Mucosa of rectum (tissue), 2 donors: Measurements from ENCODE around the gene GSTO2.

Experiments
- H3K27ac ChIP-seq, 2 donors: one replicate each; pipeline ENCODE4 v1.7.0; 2013; ENCODE audit warnings: inconsistent platforms in 2 of 2, low read depth in 2 of 2, low read length in 2 of 2
- H3K27me3 ChIP-seq, 2 donors: one replicate each; pipeline ENCODE4 v1.7.0; 2013; ENCODE audit warnings: low read length in 2 of 2; ENCODE audit not compliant: control insufficient read depth in 2 of 2, insufficient read depth in 2 of 2
- H3K36me3 ChIP-seq, 2 donors: one replicate each; pipeline ENCODE4 v1.7.0; 2013; ENCODE audit warnings: low read length in 2 of 2; ENCODE audit not compliant: control insufficient read depth in 2 of 2, insufficient read depth in 2 of 2
- H3K4me1 ChIP-seq, 2 donors: one replicate each; pipeline ENCODE4 v1.7.0; 2013; ENCODE audit warnings: low read length in 2 of 2, mild to moderate bottlenecking in 1 of 2; ENCODE audit not compliant: control insufficient read depth in 2 of 2, insufficient read depth in 2 of 2
- H3K4me3 ChIP-seq, 2 donors: one replicate each; pipeline ENCODE4 v1.7.0; 2013; ENCODE audit warnings: low read length in 2 of 2
- H3K9ac ChIP-seq, 2 donors: one replicate each; pipeline ENCODE4 v1.7.0; 2013; ENCODE audit warnings: low read length in 2 of 2, low read depth in 1 of 2, mild to moderate bottlenecking in 1 of 2
- H3K9me3 ChIP-seq, 2 donors: one replicate each; pipeline ENCODE4 v1.7.0; 2013; ENCODE audit warnings: low read length in 2 of 2; ENCODE audit not compliant: control insufficient read depth in 2 of 2
- donor health status: healthy.
- donor health status: Normal muscosa, but diverticular disease.

GSTO2 gene

DNA sequence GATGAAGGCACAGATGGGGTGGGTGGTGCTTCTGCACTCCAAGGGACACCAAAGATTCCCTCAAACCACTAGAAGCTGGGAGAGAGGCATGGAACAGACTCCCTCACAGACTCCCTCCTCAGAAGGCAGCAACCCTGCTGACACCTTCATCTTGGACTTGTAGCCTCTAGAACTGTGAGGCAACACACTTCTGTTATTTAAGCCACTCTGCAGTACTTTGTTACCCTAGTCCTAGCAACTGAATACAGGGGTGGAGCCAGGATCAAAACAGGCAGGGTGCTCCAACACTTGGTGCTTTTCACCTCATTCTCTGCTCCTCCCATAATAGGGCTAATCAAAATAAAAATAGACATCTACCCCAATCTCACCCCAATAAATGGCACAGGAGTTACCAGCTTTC lies 16.6 kb upstream of the GSTO2 start:
- no peak overlapping the region for H3K9ac ChIP-seq
- H3K27me3 ChIP-seq: no peaks in the 10 kb centered on the region
- H3K4me3 ChIP-seq: no peak overlapping the region
- H3K36me3 ChIP-seq: peaks cover 0 to under 1% of the 10 kb centered on the region in 2 donors
- H3K27ac ChIP-seq: no peak overlapping the region
- H3K4me1 ChIP-seq: peaks cover 19 to 21% of the 10 kb centered on the region in 2 donors
- no peaks in the 10 kb centered on the region for H3K9me3 ChIP-seq

DNA sequence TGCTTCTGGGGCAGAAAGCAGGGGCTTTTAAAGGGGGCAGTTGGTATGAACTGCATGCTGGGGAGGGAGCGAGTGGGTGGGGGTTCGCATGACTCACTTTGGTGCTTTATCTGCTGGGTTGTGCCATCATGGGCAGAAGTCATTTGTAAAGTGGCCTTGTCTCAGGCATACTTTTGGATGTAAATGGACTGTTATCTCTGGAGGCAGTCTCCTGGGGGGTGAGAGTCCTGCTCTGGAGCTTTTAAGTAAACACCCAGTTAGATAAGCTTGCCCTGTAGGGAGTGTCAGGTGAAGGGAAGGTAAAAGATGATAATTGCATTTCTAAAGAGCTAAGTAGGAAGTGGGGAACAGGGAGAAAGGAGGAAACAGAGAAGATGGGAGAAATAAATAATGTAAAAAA lies 15.9 kb upstream of the GSTO2 start:
- Histone ChIP-seq H3K27ac (no peak overlapping the region), H3K4me3 (no peak overlapping the region), H3K27me3 (no peaks in the 10 kb centered on the region), H3K4me1 (peaks cover 19 to 21% of the 10 kb centered on the region in 2 donors), H3K9ac (no peak overlapping the region), H3K9me3 (no peaks in the 10 kb centered on the region), H3K36me3 (peaks cover 3 to 4% of the 10 kb centered on the region in 2 donors)

DNA sequence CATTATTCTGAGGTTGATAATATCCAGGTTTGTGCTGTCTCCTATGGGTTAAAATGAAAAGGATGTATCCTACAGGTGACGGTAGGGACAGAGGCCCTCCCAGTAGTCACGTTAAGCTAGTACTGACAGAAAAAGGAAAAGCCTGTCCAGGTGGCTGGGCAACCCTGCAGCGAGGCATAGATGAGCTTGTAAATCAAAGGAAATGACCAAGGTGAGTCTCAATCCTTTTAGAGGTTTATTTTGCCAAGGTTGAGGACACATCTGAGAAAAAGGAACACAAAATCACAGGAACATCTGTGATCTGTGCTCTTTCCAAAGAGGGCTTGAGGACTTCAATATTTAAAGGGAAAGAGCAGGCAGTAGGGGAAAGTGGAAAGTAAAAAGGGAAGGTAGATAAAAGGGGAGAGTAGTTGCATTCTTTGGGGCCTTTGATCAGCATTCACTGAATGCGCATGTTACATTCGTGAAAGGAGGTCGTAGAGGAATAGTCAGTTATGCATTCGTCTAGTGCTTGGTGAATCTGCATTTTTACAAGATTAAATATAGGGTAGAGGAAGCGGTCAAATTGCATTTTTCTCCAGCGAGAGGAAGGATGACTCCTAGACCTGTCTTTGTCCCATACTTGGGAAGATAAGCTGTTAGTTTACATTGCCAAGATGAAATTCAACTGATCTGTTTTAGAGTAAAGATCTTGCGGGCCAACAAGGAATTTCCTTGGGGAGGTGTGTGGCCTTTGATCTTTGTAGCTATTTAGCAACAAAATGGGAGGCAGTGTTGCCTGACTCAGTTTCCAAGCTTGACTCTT lies 15.2 kb upstream of the GSTO2 start:
- peak overlapping the region in 1 of 2 donors; percentile 92 for H3K27ac ChIP-seq
- no peaks in the 10 kb centered on the region for H3K9me3 ChIP-seq
- H3K36me3 ChIP-seq: peaks cover 9% of the 10 kb centered on the region in 2 donors
- H3K4me3 ChIP-seq: peak overlapping the region in 1 of 2 donors; percentile 89
- no peaks in the 10 kb centered on the region for H3K27me3 ChIP-seq
- H3K9ac ChIP-seq: peak overlapping the region in 1 of 2 donors; percentile 89
- peaks cover 19 to 21% of the 10 kb centered on the region in 2 donors for H3K4me1 ChIP-seq

DNA sequence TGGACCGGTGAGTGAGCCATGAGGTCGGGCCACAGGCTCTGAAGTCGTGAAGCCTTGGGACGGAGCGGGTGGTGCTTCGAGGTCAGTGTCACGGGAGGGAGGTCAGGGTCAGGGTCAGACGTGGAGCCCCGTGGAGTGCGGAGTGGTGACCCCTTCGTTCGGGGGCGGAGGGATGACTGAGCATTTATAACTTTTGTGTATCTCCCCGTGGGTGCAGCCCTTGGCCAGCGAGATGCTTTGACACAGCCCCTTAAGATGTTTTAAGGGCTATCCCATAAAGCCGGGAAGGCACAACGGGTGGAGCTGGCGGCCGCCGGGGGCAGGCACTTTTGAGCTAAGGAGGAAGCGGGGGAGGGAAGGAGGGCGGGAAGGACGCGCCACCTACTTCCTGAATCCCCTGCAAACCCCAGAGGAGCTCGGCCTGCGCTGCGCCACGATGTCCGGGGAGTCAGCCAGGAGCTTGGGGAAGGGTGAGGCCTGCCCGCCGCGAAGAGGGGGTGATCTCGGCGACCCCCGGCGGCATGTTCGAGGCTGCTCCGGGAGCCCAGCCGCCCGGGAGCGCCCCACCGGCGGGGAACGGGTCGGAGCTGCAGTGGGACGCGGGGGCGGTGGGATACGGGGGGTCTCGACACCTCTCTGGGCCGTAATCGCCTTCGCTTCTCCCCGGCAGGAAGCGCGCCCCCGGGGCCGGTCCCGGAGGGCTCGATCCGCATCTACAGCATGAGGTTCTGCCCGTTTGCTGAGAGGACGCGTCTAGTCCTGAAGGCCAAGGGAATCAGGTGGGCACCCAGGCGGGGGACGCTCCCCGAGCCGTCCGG lies 14.3 kb upstream of the GSTO2 start, which contains the start of gene GSTO1:
TSS of gene GSTO1 (plus strand) at position 400 of the 818 bp plus-strand sequence. CDS start at position 437, 37 bp downstream.
- no peaks in the 10 kb centered on the region for H3K27me3 ChIP-seq
- H3K4me3 ChIP-seq: peak within 1 kb of the TSS; percentile 89 to 90
- H3K9me3 ChIP-seq: no peaks in the 10 kb centered on the region
- H3K4me1 ChIP-seq: peaks cover 19 to 21% of the 10 kb centered on the region in 2 donors
- H3K36me3 ChIP-seq: peaks cover 16 to 17% of the 10 kb centered on the region in 2 donors
- H3K9ac ChIP-seq: peak within 1 kb of the TSS; percentile 89 to 97
- H3K27ac ChIP-seq: peak within 1 kb of the TSS; percentile 86 to 92

DNA sequence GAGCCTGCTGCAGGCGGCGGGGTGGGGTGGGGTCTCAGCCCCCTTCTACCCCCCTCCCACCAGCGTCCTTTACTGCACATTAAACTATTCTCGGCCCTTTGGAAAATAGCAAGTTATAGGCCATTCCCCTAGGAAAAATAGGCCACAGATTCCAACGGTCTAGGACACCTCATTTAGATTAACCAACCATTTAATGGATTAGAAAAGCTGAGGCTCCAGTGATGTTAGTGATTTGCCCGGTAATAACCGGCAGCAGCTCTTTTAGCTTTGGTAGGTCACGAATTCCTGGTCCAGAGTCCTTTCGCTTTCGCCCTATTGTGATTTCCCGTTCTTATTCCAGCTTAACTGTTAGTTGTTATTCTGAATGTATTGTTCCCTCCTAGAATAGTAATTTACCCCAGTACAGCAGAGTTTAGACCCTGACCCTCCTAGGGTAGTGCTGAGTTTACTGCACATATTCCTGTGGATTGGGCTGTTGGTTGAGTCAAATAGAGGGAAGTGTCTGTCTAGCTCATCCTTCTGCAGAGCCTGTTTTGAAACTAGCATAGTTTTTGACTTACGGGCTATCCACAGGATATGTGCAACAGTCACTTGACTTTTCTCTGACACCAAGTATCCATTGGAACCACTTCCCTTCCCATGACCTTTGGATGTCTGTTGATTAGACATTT lies 13.5 kb upstream of the GSTO2 start:
- Histone ChIP-seq H3K27me3 (no peaks in the 10 kb centered on the region), H3K4me3 (peak overlapping the region; percentile 89 to 90), H3K4me1 (peaks cover 19 to 24% of the 10 kb centered on the region in 2 donors), H3K27ac (peak overlapping the region; percentile 86 to 92), H3K9me3 (no peaks in the 10 kb centered on the region), H3K9ac (peak overlapping the region; percentile 89 to 97), H3K36me3 (peaks cover 23% of the 10 kb centered on the region in 2 donors)

DNA sequence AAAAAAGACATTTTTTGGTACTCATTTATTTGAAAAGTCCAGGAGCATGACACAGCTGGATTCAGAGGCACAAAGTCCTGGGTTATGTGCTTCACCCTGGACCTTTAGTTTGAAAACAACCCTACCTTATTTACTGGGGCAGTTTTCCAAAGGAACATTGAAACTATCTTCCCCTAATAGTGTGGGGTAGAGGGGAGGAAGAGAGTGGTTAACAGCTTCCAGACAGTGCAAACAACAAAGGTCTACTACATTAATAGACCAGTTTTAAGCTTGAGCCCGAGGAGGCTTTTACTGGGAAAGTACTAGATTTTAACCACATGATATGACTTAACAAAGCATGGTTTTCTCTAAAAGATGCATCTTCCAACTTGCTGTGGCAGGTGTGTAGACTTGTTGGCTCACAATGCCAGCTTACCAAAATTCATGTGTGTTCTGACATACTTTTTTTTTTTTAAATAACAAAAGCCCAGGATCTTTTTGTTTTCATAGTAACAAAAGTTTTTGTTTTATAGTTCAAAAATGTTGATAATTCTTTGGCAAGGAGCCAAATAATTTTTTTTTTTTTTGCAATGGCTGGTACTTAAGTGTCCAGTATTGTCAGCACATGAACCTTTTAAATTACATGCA lies 12.5 kb upstream of the GSTO2 start:
- H3K4me3 ChIP-seq: no peak overlapping the region
- no peaks in the 10 kb centered on the region for H3K27me3 ChIP-seq
- H3K4me1 ChIP-seq: peaks cover 19 to 24% of the 10 kb centered on the region in 2 donors
- peak overlapping the region in 1 of 2 donors; percentile 86 for H3K27ac ChIP-seq
- H3K9ac ChIP-seq: no peak overlapping the region
- H3K36me3 ChIP-seq: peaks cover 26 to 30% of the 10 kb centered on the region in 2 donors
- H3K9me3 ChIP-seq: no peaks in the 10 kb centered on the region

DNA sequence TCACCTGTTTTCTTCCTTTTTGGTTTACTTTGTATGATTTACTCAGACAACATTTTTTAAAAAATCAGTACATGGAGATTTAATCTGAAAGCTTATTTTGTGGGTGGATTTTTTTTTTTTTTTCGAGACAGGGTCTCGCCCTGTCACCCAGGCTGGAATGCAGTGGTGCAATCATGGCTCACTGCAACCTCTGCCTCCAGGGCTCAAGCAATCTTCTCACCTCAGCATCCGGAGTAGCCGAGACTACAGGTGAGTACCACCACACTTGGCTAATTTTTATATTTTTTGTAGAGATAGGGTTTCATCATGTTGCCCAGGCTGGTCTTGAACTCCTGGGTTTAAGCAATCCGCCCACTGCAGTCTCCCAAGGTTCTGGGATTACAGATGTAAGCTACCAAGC lies 11.7 kb upstream of the GSTO2 start:
- no peak overlapping the region for H3K27ac ChIP-seq
- no peak overlapping the region for H3K4me3 ChIP-seq
- no peak overlapping the region for H3K9ac ChIP-seq
- no peaks in the 10 kb centered on the region for H3K27me3 ChIP-seq
- peaks cover 34 to 37% of the 10 kb centered on the region in 2 donors for H3K36me3 ChIP-seq
- no peaks in the 10 kb centered on the region for H3K9me3 ChIP-seq
- H3K4me1 ChIP-seq: peaks cover 19 to 24% of the 10 kb centered on the region in 2 donors

DNA sequence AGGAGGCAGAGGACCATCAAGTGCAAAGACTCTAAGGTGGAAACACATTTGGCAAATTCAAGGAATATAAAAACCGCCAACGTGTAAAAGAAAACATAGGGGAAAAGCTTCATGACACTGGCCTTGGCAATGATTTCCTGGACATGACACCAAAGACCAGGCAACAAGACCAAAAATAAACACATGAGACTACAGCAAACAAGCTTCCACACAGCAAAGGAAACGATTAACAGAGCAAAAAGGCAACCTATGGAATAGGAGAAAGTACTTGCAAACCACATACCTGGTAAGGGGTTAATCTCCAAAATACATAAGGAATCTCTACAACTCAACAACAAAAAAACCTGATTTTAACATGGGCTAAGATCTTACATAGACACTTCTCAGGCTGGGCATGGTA lies 10.8 kb upstream of the GSTO2 start:
- no peak overlapping the region for H3K9ac ChIP-seq
- H3K4me1 ChIP-seq: peaks cover 19 to 22% of the 10 kb centered on the region in 2 donors
- H3K9me3 ChIP-seq: no peaks in the 10 kb centered on the region
- no peak overlapping the region for H3K27ac ChIP-seq
- peaks cover 41 to 45% of the 10 kb centered on the region in 2 donors for H3K36me3 ChIP-seq
- H3K27me3 ChIP-seq: no peaks in the 10 kb centered on the region
- no peak overlapping the region for H3K4me3 ChIP-seq

DNA sequence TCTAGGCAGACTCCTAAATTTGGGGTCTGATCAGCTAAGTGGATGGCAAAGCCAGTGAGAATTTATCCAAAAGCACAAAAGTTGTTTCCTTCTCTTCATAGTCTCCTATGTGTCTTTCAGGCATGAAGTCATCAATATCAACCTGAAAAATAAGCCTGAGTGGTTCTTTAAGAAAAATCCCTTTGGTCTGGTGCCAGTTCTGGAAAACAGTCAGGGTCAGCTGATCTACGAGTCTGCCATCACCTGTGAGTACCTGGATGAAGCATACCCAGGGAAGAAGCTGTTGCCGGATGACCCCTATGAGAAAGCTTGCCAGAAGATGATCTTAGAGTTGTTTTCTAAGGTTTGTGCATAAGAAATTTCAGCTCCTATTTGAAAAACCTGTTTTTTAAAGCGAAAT lies 9.5 kb upstream of the GSTO2 start:
- no peak overlapping the region for H3K4me3 ChIP-seq
- peaks cover 44 to 48% of the 10 kb centered on the region in 2 donors for H3K36me3 ChIP-seq
- no peaks in the 10 kb centered on the region for H3K27me3 ChIP-seq
- no peak overlapping the region for H3K27ac ChIP-seq
- no peaks in the 10 kb centered on the region for H3K9me3 ChIP-seq
- peaks cover 8 to 14% of the 10 kb centered on the region in 2 donors for H3K4me1 ChIP-seq
- no peak overlapping the region for H3K9ac ChIP-seq
